Endodermal cell (in vitro differentiated cells): ENCODE measurements around the gene ECM1. TPM values are rescaled to one million over a fixed set of nuclear protein-coding genes. Genes with fewer than 3 reads are reported as not detected.

Source experiments
- DNase-seq: peaks from one replicate; pipeline ENCODE4 v3.0.0-alpha.2; 2017
- H3K27ac ChIP-seq: 2 replicates; pipeline ENCODE4 v1.5.1; 2013; ENCODE audit warnings: mild to moderate bottlenecking, low read depth, low read length, moderate library complexity
- H3K27me3 ChIP-seq: 2 replicates; pipeline ENCODE4 v1.6.1; 2013; ENCODE audit warnings: mild to moderate bottlenecking, low read length, moderate library complexity; ENCODE audit not compliant: insufficient read depth, control insufficient read depth, poor library complexity, severe bottlenecking
- H3K36me3 ChIP-seq: 2 replicates; pipeline ENCODE4 v1.7.0; 2013; ENCODE audit warnings: mild to moderate bottlenecking, low read length, moderate library complexity; ENCODE audit not compliant: control insufficient read depth, insufficient read depth
- H3K4me1 ChIP-seq: one replicate; pipeline ENCODE4 v1.7.0; 2013; ENCODE audit warnings: low read length; ENCODE audit not compliant: control insufficient read depth, insufficient read depth
- H3K4me3 ChIP-seq: 2 replicates; pipeline ENCODE4 v1.5.1; 2013; ENCODE audit warnings: mild to moderate bottlenecking, low read length, moderate library complexity
- H3K9ac ChIP-seq: 2 replicates; pipeline ENCODE4 v1.6.1; 2013; ENCODE audit warnings: mild to moderate bottlenecking, low read length, moderate library complexity; ENCODE audit not compliant: poor library complexity, severe bottlenecking; ENCODE audit errors: extremely low read depth
- H3K9me3 ChIP-seq: 2 replicates; pipeline ENCODE4 v1.6.1; 2013; ENCODE audit warnings: mild to moderate bottlenecking, low read length, moderate library complexity; ENCODE audit not compliant: control insufficient read depth
- H3K27ac Mint-ChIP-seq: 2 replicates; pipeline ENCODE4 v1.8.0; 2020; ENCODE audit warnings: mixed read lengths
- H3K27me3 Mint-ChIP-seq: 2 replicates; pipeline ENCODE4 v1.8.0; 2021; ENCODE audit warnings: mild to moderate bottlenecking, mixed read lengths; ENCODE audit not compliant: insufficient read depth
- H3K36me3 Mint-ChIP-seq: 2 replicates; pipeline ENCODE4 v1.8.0; 2020; ENCODE audit warnings: low read depth, mixed read lengths
- H3K4me1 Mint-ChIP-seq: 2 replicates; pipeline ENCODE4 v1.8.0; 2020; ENCODE audit warnings: mixed read lengths
- H3K4me3 Mint-ChIP-seq: 2 replicates; pipeline ENCODE4 v1.8.0; 2020; ENCODE audit warnings: mild to moderate bottlenecking, moderate library complexity, mixed read lengths
- H3K9me3 Mint-ChIP-seq: 2 replicates; pipeline ENCODE4 v1.8.0; 2020; ENCODE audit warnings: mild to moderate bottlenecking, mixed read lengths
- WGBS, 2 experiments: methylation state at CpG; one replicate each; pipeline versions ENCODE4 v1.1.5 to v1.1.7; 2013; ENCODE audit warnings: missing lambda C conversion rate in 2 of 2, mixed read lengths in 1 of 2; ENCODE audit not compliant: insufficient coverage in 1 of 2, insufficient read length in 1 of 2; 5-methylcytosine and 5-hydroxymethylcytosine counted together
- total RNA-seq, 2 donors: library from RNA; stranded (reverse); fragmentation: NEBNext Ultra II Directional in 1 of 2; extraction: Animal tissue kit (Norgen Biotek cat#: 25700) in 1 of 2; gene quantifications; 2 replicates in 1 of 2; 3 replicates in 1 of 2; pipeline ENCODE4 v1.2.1, GENCODE V29; 2021
- TF ChIP-seq, protein P1 (sequence below): fragments of 200-600 bp; sonication (generic); conservative IDR thresholded peaks from 2 replicates; pipeline ENCODE4 v1.5.0; 2021; ENCODE audit warnings: antibody characterized with exemption, mild to moderate bottlenecking

The ECM1 gene
- total RNA-seq, 2 donors from 2014 or later, result 4.8 to 5.6 TPM

DNA sequence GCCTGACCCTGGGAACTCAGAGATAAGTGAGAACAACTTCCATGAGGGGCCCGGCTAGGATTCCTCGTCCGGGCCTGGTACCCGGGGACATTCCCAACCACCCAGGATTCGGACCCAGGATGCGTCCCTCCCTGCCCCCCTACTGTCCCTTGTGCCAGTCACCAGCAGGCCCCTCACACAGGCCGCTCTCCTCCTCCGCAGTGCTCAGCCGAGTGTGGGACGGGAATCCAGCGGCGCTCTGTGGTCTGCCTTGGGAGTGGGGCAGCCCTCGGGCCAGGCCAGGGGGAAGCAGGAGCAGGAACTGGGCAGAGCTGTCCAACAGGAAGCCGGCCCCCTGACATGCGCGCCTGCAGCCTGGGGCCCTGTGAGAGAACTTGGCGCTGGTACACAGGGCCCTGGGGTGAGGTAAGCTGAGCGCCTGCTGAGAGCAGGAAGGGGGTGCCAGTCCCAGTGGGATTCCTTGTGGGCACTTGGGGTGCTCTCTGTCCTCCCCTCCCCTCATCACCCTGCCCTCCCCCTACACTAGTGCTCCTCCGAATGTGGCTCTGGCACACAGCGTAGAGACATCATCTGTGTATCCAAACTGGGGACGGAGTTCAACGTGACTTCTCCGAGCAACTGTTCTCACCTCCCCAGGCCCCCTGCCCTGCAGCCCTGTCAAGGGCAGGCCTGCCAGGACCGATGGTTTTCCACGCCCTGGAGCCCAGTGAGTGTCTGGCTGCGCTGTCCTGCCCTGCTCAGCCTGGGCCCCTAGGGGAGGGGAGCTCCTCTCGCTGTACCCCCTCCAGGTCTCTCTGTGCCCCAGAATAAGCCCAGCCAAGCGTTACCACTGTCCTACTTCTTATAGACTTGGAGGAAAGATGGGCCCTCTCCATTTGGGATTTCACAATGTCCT is 51.1 kb downstream of the ECM1 start:
- Histone ChIP-seq H3K4me3 (no peak overlapping the region), H3K36me3 (peaks cover 7% of the 10 kb centered on the region), H3K9ac (no peak overlapping the region), H3K27me3 (no peaks in the 10 kb centered on the region), H3K27ac (no peak overlapping the region), H3K4me1 (peaks cover 10% of the 10 kb centered on the region), H3K9me3 (no peaks in the 10 kb centered on the region)
- Mint-ChIP-seq H3K27me3 (no peaks in the 10 kb centered on the region), H3K36me3 (peaks cover 2% of the 10 kb centered on the region), H3K9me3 (no peaks in the 10 kb centered on the region), H3K4me1 (peaks cover 38% of the 10 kb centered on the region), H3K4me3 (no peak overlapping the region), H3K27ac (no peak overlapping the region)
- WGBS, 2 experiments, result 90 to 94% methylated on average over 13 to 28 of the region's 28 CpGs
- TF ChIP-seq, protein P1, sequence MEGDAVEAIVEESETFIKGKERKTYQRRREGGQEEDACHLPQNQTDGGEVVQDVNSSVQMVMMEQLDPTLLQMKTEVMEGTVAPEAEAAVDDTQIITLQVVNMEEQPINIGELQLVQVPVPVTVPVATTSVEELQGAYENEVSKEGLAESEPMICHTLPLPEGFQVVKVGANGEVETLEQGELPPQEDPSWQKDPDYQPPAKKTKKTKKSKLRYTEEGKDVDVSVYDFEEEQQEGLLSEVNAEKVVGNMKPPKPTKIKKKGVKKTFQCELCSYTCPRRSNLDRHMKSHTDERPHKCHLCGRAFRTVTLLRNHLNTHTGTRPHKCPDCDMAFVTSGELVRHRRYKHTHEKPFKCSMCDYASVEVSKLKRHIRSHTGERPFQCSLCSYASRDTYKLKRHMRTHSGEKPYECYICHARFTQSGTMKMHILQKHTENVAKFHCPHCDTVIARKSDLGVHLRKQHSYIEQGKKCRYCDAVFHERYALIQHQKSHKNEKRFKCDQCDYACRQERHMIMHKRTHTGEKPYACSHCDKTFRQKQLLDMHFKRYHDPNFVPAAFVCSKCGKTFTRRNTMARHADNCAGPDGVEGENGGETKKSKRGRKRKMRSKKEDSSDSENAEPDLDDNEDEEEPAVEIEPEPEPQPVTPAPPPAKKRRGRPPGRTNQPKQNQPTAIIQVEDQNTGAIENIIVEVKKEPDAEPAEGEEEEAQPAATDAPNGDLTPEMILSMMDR, result no peak
- peak; percentile 50 for DNase-seq

DNA sequence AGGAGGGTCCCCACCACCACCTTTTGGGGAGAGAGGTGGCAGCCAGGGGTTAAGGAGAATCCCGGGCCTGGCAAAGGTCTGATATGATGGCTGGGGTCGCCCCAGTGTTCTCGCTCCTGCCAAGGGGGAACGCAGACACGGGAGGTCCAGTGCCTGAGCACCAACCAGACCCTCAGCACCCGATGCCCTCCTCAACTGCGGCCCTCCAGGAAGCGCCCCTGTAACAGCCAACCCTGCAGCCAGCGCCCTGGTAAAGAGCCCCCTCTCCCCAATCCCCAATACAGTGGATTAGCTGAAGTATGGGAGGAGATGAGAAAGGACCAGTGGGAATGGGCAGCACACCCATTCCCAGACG is 51.7 kb downstream of the ECM1 start:
- Mint-ChIP-seq H3K36me3 (peaks cover 2% of the 10 kb centered on the region), H3K4me1 (peaks cover 40% of the 10 kb centered on the region), H3K27ac (no peak overlapping the region), H3K27me3 (no peaks in the 10 kb centered on the region), H3K9me3 (no peaks in the 10 kb centered on the region), H3K4me3 (no peak overlapping the region)
- no peak overlapping the region for H3K27ac ChIP-seq
- H3K9me3 ChIP-seq, result no peaks in the 10 kb centered on the region
- no peaks in the 10 kb centered on the region for H3K27me3 ChIP-seq
- 82% methylated on average over 6 to 9 of the region's 10 CpGs for WGBS, 2 experiments
- TF ChIP-seq, protein P1, result no peak
- H3K9ac ChIP-seq, result no peak overlapping the region
- no peak overlapping the region for H3K4me3 ChIP-seq
- DNase-seq, result no peak
- H3K4me1 ChIP-seq, result peaks cover 10% of the 10 kb centered on the region
- H3K36me3 ChIP-seq, result peaks cover 7% of the 10 kb centered on the region

DNA sequence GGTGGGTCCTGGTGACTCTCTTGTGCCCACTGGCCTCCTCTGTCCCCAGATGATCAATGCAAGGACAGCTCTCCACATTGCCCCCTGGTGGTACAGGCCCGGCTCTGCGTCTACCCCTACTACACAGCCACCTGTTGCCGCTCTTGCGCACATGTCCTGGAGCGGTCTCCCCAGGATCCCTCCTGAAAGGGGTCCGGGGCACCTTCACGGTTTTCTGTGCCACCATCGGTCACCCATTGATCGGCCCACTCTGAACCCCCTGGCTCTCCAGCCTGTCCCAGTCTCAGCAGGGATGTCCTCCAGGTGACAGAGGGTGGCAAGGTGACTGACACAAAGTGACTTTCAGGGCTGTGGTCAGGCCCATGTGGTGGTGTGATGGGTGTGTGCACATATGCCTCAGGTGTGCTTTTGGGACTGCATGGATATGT is 52.1 kb downstream of the ECM1 start:
- H3K4me1 ChIP-seq, result peaks cover 10% of the 10 kb centered on the region
- H3K9me3 Mint-ChIP-seq, result no peaks in the 10 kb centered on the region
- no peak overlapping the region for H3K9ac ChIP-seq
- H3K4me3 ChIP-seq, result no peak overlapping the region
- H3K4me1 Mint-ChIP-seq, result peaks cover 41% of the 10 kb centered on the region
- H3K36me3 Mint-ChIP-seq, result peaks cover 4% of the 10 kb centered on the region
- 48 to 54% methylated on average over 8 to 9 of the region's 9 CpGs for WGBS, 2 experiments
- H3K9me3 ChIP-seq, result no peaks in the 10 kb centered on the region
- H3K27ac ChIP-seq, result no peak overlapping the region
- peak overlapping the region; percentile 55 for H3K27ac Mint-ChIP-seq
- H3K27me3 Mint-ChIP-seq, result no peaks in the 10 kb centered on the region
- TF ChIP-seq, protein P1, result peak; percentile 93
- H3K4me3 Mint-ChIP-seq, result peak overlapping the region; percentile 65
- H3K27me3 ChIP-seq, result no peaks in the 10 kb centered on the region
- DNase-seq, result peak; percentile 95
- H3K36me3 ChIP-seq, result peaks cover 7% of the 10 kb centered on the region
